GM19240 (cell line): ENCODE data around the gene PRMT7.

Experiments used
- DNase-seq: peaks from one replicate; pipeline ENCODE4 v3.0.0; 2011; ENCODE audit warnings: low spot score; ENCODE audit not compliant: insufficient read length

Gene PRMT7

GRCh38 chr16:68389750-68390371, 79.0 kb downstream of the PRMT7 start:
- no peak for DNase-seq

DNA sequence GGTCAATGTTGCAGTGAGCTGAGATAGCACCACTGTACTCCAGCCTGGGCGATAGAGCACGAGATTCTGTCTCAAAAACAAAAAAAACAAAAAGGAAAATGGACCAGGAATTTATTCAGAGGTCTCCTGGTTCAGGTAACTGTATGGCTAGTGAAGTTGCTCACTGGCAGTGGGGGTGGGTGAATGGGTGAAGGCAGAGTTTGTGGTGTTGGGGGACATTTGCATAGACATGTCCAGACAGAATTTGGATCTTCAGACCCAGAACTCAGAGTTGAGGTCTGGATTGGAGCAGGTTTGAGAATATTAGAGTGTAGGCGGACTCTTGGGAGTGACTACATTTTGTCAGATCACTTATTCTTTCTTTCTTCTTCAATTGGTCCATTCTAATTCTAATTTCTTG, 82.5 kb downstream of the PRMT7 start:
- no peak for DNase-seq

GRCh38 chr16:68395167-68395786, 84.5 kb downstream of the PRMT7 start:
- no peak for DNase-seq

GRCh38 chr16:68395815-68396214, 85.0 kb downstream of the PRMT7 start:
- DNase-seq = no peak

- DNase-seq = no peak
Observed at GRCh38 chr16:68396481-68396880, 85.7 kb downstream of the PRMT7 start.

DNA sequence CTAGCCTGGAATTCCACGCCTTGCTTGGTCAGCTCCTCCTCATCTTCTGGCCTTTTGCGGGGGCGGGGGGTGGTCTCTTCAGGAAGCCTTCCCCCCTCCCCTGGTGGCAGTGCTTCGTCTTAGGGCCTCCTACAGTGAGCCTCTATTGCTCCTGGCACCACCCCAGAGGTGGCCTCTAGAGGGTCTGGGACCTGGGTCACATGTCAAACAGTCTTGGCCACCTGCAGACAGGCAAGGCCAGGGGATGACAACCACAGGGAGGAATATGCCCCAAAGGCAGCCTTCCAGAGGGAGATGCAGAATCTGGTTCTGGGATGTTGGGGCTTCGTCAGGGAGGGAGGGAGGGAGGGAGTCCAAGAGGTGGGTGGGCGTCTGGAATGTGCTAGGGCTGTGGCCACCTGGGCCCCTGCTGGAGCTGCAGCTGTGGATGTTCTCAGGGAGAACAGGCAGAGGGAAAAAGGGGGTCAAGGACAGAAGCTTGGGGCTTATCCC, 86.9 kb downstream of the PRMT7 start:
- no peak for DNase-seq

GRCh38 chr16:68399456-68399855, 88.6 kb downstream of the PRMT7 start:
- DNase-seq = no peak

- DNase-seq = no peak
Observed at GRCh38 chr16:68400083-68400923, 89.5 kb downstream of the PRMT7 start.

DNA sequence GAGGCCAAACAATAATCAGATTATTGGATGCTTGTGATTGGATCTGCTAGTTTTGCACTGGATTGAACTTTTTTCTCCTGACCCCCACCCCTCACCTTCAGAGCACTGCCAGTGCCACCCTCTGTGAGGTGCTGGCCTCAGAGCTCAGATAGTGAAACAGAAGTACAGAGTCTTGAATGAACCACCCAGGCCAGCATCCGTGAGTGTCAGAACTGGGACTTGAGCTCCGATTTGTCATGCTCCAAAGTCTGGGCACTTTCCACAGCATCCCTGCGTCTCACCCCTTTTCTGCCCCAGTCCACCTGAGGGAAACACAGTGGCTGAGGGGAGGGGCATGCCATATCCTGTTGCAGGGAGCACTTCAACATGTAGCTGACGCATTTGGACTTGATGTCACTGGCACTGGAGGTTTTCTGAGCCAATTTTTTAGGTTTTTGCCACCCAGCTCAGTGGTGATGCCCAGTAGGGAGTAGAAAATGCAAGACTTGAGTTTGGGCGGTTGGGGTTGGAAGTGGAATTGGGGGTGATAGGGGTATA, 90.2 kb downstream of the PRMT7 start:
- no peak for DNase-seq

- no peak for DNase-seq
Observed at GRCh38 chr16:68401871-68402747, 91.3 kb downstream of the PRMT7 start.

- DNase-seq = no peak
Observed at GRCh38 chr16:68402748-68403040, 91.9 kb downstream of the PRMT7 start.

DNA sequence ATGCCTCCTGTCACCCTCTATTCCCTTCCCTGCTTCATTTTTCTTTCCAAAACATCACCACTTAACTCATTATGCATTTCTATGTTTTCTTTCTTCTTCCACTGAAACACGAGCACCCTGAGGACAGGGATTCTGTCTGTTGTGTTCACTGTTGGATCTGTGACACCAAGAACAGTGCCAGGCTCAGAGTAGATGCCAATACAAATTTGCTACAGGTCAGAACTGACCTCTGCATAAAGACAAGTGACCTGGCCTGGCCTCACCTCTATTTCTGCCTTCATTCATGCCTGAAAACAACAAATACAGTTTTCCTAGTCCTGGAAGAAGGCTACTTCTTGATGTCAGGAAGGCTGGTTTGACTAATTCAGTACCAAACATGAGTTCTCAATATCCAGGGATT, 92.4 kb downstream of the PRMT7 start:
- DNase-seq = no peak

DNA sequence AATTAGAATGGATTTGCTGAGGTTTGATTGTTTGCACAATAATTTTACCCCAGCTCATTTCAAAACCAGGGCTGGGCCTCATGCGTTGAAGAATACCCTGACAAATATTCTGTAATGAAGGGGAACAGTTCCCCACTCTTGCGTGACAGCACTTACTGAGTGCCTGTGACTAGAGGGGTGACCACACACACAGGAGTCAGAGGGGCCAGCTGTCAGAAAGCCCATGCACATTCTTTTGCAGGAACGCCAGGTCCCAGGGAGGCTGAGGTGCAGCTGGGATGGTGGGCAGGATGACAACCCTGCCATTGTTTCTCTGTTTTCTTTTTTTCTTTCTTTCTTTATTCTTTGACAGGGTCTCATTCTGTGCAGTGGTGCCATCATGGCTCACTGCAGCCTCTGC, 92.9 kb downstream of the PRMT7 start:
- DNase-seq = no peak

GRCh38 chr16:68404736-68405345, 94.0 kb downstream of the PRMT7 start:
- no peak for DNase-seq

- no peak for DNase-seq
Observed at GRCh38 chr16:68406458-68407152, 95.8 kb downstream of the PRMT7 start.
